Mesenteric fat pad (tissue), 1 donor: ENCODE results near the gene PRSS1. TPM values are rescaled to one million over a fixed set of nuclear protein-coding genes. Genes with fewer than 3 reads are reported as not detected.
"Not testable (repeated sequence)": the region's sequence is repeated elsewhere in the genome, so short reads cannot be mapped to it uniquely, and the experiment has no call there.

Experiments
- DNase-seq: peaks from one replicate; pipeline ENCODE4 v3.0.0-alpha.2; 2020; ENCODE audit warnings: low spot score
- total RNA-seq: library from RNA; stranded (reverse); fragmentation: NEBNext Ultra II Directional; extraction: Animal tissue kit (Norgen Biotek cat#: 25700); gene quantifications from one replicate; pipeline ENCODE4 v1.2.1, GENCODE V29; 2021
- donor health status: DM: yes; HTN: yes; CAD: no.

PRSS1 gene
- total RNA-seq, 1 donor from 2014 or later = 5.0 TPM

GRCh38 chr7:142745745-142746144, 3.5 kb upstream of the PRSS1 start:
- no peak for DNase-seq

GRCh38 chr7:142746264-142746663, 3.0 kb upstream of the PRSS1 start:
- no peak for DNase-seq

DNA sequence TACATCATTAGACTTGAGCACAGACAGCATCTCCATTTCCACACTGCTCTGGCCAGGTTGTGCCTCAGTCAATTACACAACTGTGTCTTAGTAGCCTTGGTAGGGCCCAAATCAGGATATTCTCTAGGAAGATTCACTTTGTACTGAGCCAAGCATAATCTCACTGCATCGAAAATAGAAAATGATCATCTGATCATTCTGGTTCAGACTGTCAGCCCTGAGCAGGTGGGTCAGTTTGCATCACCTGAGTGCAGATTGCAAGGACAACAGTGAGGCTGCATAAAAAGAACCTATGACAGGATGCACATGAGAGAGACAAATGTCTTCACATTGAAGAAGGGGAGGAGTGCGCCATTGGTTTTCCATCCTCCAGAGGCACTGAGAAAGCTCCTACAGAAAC, 862 bp upstream of the PRSS1 start:
- not testable (repeated sequence) for DNase-seq

DNA sequence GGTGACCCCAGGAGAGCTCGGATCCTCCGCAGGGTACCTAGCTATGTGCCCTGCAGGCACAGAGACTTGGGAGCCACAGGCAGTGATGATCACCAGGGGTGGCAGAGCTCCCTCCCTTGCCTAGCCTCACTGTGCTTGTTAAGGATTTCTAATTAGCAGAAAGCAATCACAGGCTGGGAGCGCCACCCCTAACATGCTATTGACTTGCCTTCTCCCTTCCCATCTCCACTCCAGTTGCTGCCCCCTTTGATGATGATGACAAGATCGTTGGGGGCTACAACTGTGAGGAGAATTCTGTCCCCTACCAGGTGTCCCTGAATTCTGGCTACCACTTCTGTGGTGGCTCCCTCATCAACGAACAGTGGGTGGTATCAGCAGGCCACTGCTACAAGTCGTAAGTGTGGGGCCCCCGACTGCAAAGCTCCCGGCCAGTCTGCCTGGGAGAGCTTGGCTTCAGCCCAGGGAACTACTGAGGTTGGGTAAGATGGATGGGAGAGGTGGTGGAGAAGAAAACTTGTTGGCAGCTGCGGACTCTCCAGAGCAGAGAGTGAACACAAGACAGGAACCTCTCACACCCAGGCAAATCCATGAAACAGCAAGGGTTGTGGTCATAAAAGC, 1.2 kb downstream of the PRSS1 start:
- DNase-seq = peak; percentile 57

GRCh38 chr7:142751526-142752175, 2.4 kb downstream of the PRSS1 start:
- DNase-seq = peak; percentile 76

- peak; percentile 30 for DNase-seq
Observed at GRCh38 chr7:142752376-142753225, 3.3 kb downstream of the PRSS1 start.

GRCh38 chr7:142753366-142753765, 4.1 kb downstream of the PRSS1 start:
- DNase-seq = no peak

DNA sequence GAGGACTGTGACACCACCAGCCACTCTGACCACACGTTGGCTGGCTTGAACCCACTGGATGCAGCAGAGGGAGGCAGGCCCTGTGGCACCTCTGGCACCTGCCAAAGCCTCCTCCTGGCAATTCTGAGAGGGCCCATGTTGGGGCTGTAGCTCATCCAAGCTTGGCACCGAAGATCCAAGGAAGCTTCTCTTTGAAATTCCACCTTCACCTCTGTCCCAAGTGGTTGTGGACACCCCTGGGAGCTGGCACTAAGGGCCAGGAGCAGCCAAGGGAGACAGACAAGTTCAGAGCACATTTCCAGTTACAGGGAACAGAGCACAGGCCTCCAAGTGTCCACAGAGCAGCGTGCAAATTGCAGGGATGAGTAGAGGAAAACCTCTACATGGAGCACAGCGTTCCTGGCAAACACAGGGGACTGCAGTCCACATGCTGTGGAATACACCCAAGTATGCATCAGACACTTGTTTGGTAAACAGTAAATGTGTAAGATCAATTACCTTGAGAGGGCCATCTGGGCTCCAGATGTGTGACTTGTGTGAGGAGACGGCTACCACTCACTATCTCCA, 4.7 kb downstream of the PRSS1 start:
- DNase-seq = not testable (repeated sequence)

DNA sequence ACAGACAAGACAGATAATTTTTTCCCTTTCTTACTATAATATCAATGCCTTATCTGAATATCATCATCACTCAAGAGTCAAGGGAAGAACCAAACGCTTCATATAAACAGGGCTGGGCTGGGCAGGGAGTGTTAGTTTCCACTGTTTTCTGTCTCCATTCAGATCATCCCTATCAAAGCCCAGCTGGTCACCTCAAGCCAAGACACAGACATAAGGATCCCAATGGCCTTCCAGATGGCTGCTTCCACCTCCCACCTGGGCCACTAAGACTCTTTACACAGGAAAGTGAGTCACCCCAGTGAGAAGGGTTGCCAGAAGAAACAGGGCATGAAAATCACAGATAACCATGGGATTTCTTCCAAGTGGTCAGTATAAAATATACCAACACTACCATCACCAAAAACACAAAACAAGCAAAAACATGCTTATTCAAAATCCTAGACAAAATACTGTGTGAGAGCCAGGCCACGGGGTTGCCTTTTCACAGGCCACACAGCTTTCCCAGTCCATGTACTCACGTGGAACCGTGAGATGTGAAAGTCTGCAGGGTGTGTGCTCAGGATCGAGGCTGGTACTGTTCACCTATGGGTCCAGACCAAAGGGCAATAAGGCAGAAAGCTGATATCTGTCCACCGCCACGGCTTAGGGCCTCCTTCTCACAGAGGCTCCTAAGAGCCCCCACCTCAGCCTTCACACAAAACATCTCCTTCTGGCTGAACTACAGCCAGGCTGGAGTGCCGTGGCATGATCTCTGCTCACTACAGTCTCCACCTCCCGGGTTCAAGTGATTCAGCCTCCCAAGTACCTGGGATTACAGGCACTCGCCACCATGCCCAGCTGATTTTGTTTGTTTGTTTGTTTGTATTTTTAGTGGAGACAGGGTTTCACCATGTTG, 5.7 kb downstream of the PRSS1 start:
- DNase-seq = no peak

GRCh38 chr7:142758312-142758711, 9.0 kb downstream of the PRSS1 start:
- DNase-seq = not testable (repeated sequence)

DNA sequence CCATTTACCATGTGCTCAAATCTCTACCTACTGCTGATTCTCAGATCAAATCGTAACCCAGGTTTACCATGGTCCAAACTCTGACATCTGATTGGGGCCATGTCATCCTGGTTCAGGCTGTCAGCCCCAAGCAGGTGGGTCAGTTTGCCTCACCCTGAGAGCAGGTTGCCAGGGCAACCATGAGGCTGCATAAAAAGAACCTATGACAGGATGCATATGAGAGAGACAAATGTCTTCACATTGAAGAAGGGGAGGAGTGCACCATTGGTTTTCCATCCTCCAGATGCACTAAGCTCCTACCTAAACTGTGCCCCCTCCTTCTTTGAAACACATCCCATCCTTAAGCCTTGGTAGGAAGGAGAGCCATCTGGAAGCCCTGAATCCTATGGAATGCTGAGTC, 10.2 kb downstream of the PRSS1 start:
- DNase-seq = peak; percentile 39

- DNase-seq = peak; percentile 41
Observed at GRCh38 chr7:142760071-142760642, 10.9 kb downstream of the PRSS1 start.

GRCh38 chr7:142761606-142762005, 12.3 kb downstream of the PRSS1 start:
- DNase-seq = not testable (repeated sequence)

GRCh38 chr7:142762104-142762503, 12.8 kb downstream of the PRSS1 start:
- DNase-seq = peak; percentile 16

- DNase-seq = peak; percentile 85
Observed at GRCh38 chr7:142767451-142767850, 18.2 kb downstream of the PRSS1 start.

GRCh38 chr7:142767861-142768260, 18.6 kb downstream of the PRSS1 start:
- DNase-seq = peak; percentile 60

- peak; percentile 5 for DNase-seq
Observed at GRCh38 chr7:142768885-142769284, 19.6 kb downstream of the PRSS1 start.

GRCh38 chr7:142770661-142771352, 21.5 kb downstream of the PRSS1 start, which contains the start of gene PRSS2:
PRSS2 (plus strand) TSS chr7:142770970; CDS start chr7:142770983, 13 bp downstream.
- DNase-seq = no peak

GRCh38 chr7:142771353-142771723, 22.1 kb downstream of the PRSS1 start:
- DNase-seq = no peak

- no peak for DNase-seq
Observed at GRCh38 chr7:142772051-142772450, 22.8 kb downstream of the PRSS1 start.
